ENCODE measurements around the gene PRM1.
"Not testable (repeated sequence)": the region's sequence is repeated elsewhere in the genome, so short reads cannot be mapped to it uniquely, and the experiment has no call there.

PRM1 gene

GRCh38 chr16:11313493-11314308 lies 32.6 kb upstream of the PRM1 start:
- no peak for DNase-seq

- DNase-seq: no peak
These were observed 31.8 kb upstream of the PRM1 start for GRCh38 chr16:11312718-11313492.

GRCh38 chr16:11310997-11311561 lies 29.9 kb upstream of the PRM1 start:
- peak in 1 of 4 experiments; percentile 21 for DNase-seq

GRCh38 chr16:11310634-11310977 lies 29.5 kb upstream of the PRM1 start:
- no peak for DNase-seq

- no peak for DNase-seq
These were observed 28.9 kb upstream of the PRM1 start for GRCh38 chr16:11309895-11310633.

- DNase-seq: no peak
These were observed 27.6 kb upstream of the PRM1 start for GRCh38 chr16:11308493-11309283.

GRCh38 chr16:11307639-11308492 lies 26.7 kb upstream of the PRM1 start:
- no peak for DNase-seq

- no peak for DNase-seq
These were observed 26.0 kb upstream of the PRM1 start for GRCh38 chr16:11306997-11307638.

GRCh38 chr16:11306381-11306780 lies 25.3 kb upstream of the PRM1 start:
- no peak for DNase-seq

GRCh38 chr16:11303405-11304138 lies 22.4 kb upstream of the PRM1 start:
- no peak for DNase-seq

- DNase-seq: no peak
These were observed 21.8 kb upstream of the PRM1 start for GRCh38 chr16:11302977-11303376.

GRCh38 chr16:11301645-11302501 lies 20.7 kb upstream of the PRM1 start:
- no peak for DNase-seq

GRCh38 chr16:11300560-11300892 lies 19.4 kb upstream of the PRM1 start:
- DNase-seq: no peak

- no peak for DNase-seq
These were observed 18.9 kb upstream of the PRM1 start for GRCh38 chr16:11299865-11300559.

- not testable (repeated sequence) for DNase-seq
These were observed 17.9 kb upstream of the PRM1 start for GRCh38 chr16:11298950-11299547.

- no peak for DNase-seq
These were observed 17.2 kb upstream of the PRM1 start for GRCh38 chr16:11298143-11298900.

GRCh38 chr16:11297492-11298142 lies 16.5 kb upstream of the PRM1 start:
- DNase-seq: peak in 2 of 4 experiments; percentile 38 to 61
